Frontal cortex (tissue), 4 donors: ENCODE data around the gene FEM1C. TPM values are rescaled to one million over a fixed set of nuclear protein-coding genes. Genes with fewer than 3 reads are reported as not detected.

Experiments used
- DNase-seq, 2 donors: peaks; one replicate each; pipeline ENCODE4 v3.0.0; 2012; ENCODE audit warnings: low spot score in 2 of 2
- FAIRE-seq: peaks from 2 replicates; lab custom pipeline; 2012; peaks lifted over from hg19 to GRCh38; lab: Jason Lieb, UNC
- total RNA-seq: library from RNA; depleted of rRNA; stranded (reverse); fragments of >200 nt; gene quantifications from one replicate; pipeline ENCODE4 v1.2.3, GENCODE V29; 2014
- donor health status: control.
- donor health status: control.
- donor health status: control.

The FEM1C gene
- 62.8 TPM for total RNA-seq

GRCh38 chr5:115544436-115545350 lies at the start of gene FEM1C:
Gene FEM1C (minus strand): TSS chr5:115544775. CDS start chr5:115543493, 1,282 bp downstream.
- peak; percentile 95 to 96 for DNase-seq
- FAIRE-seq = no peak

GRCh38 chr5:115589043-115589442 lies 44.5 kb upstream of the FEM1C start:
- DNase-seq (no peak), FAIRE-seq (no peak)

- no peak for DNase-seq
- FAIRE-seq = no peak
Observed at GRCh38 chr5:115588640-115589039, 44.1 kb upstream of the FEM1C start.

- no peak for DNase-seq
- FAIRE-seq = peak; percentile 76
Observed at GRCh38 chr5:115586525-115587146, 42.1 kb upstream of the FEM1C start.

- FAIRE-seq = no peak
- DNase-seq = no peak
Observed at GRCh38 chr5:115585265-115585664, 40.7 kb upstream of the FEM1C start.

- DNase-seq (no peak), FAIRE-seq (no peak)
Observed at GRCh38 chr5:115584501-115584900, 39.9 kb upstream of the FEM1C start.

GRCh38 chr5:115583474-115583873 lies 38.9 kb upstream of the FEM1C start:
- no peak for FAIRE-seq
- no peak for DNase-seq

- DNase-seq (no peak), FAIRE-seq (no peak)
Observed at GRCh38 chr5:115580941-115581340, 36.4 kb upstream of the FEM1C start.

GRCh38 chr5:115579747-115580173 lies 35.2 kb upstream of the FEM1C start:
- DNase-seq = no peak
- no peak for FAIRE-seq

GRCh38 chr5:115579216-115579615 lies 34.6 kb upstream of the FEM1C start:
- DNase-seq (no peak), FAIRE-seq (no peak)

- FAIRE-seq (no peak), DNase-seq (no peak)
Observed at GRCh38 chr5:115578657-115579056, 34.1 kb upstream of the FEM1C start.

GRCh38 chr5:115577741-115578140 lies 33.2 kb upstream of the FEM1C start:
- DNase-seq (no peak), FAIRE-seq (no peak)

GRCh38 chr5:115577329-115577728 lies 32.8 kb upstream of the FEM1C start:
- no peak for FAIRE-seq

GRCh38 chr5:115575167-115576070 lies 30.8 kb upstream of the FEM1C start:
- FAIRE-seq = no peak
- no peak for DNase-seq

More at GRCh38 chr5:115577329-115577728, 32.8 kb upstream of the FEM1C start:
- no peak for DNase-seq

- no peak for DNase-seq
- no peak for FAIRE-seq
Observed at GRCh38 chr5:115573133-115573532, 28.6 kb upstream of the FEM1C start.

- peak; percentile 32 to 45 for DNase-seq
- peak; percentile 92 for FAIRE-seq
Observed at GRCh38 chr5:115571441-115571878, 26.9 kb upstream of the FEM1C start.

GRCh38 chr5:115568668-115569067 lies 24.1 kb upstream of the FEM1C start:
- DNase-seq (no peak), FAIRE-seq (no peak)

GRCh38 chr5:115565233-115565632 lies 20.7 kb upstream of the FEM1C start:
- FAIRE-seq (no peak), DNase-seq (no peak)

- FAIRE-seq = no peak
- no peak for DNase-seq
Observed at GRCh38 chr5:115561176-115561575, 16.6 kb upstream of the FEM1C start.

- DNase-seq (no peak), FAIRE-seq (no peak)
Observed at GRCh38 chr5:115559524-115559923, 14.9 kb upstream of the FEM1C start.
